DMS 273 (cell line): Measurements from ENCODE around the gene DCLK3.
A peak's percentile ranks its signal among the peaks of the same experiment; 100 is the strongest.

ENCODE experiments used
- DNase-seq: peaks from one replicate; lab custom pipeline; 2025; ENCODE audit not compliant: unreplicated experiment; lab: John Stamatoyannopoulos, UW

DCLK3 gene

GRCh38 chr3:36769926-36770325, 5.6 kb upstream of the DCLK3 start:
- DNase-seq: no peak

GRCh38 chr3:36765104-36765503, 751 bp upstream of the DCLK3 start:
- peak; percentile 4 for DNase-seq

DNA sequence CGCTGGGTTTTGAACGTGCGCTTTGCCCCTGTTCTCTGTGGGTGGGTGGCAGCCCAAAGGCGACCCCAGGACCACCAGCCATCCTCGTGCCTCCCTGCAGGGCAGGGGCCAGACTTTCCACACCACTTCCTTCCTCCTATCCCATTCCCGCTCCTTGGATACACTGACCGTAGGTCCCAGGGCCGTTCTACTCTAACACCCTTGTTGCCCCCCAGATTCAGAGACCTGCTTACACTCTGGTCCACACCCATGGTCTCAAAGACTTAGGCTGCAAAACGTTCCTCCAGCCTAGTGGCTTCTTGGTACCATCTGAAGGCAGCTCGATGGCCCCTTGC, 318 bp upstream of the DCLK3 start:
- no peak for DNase-seq

DNA sequence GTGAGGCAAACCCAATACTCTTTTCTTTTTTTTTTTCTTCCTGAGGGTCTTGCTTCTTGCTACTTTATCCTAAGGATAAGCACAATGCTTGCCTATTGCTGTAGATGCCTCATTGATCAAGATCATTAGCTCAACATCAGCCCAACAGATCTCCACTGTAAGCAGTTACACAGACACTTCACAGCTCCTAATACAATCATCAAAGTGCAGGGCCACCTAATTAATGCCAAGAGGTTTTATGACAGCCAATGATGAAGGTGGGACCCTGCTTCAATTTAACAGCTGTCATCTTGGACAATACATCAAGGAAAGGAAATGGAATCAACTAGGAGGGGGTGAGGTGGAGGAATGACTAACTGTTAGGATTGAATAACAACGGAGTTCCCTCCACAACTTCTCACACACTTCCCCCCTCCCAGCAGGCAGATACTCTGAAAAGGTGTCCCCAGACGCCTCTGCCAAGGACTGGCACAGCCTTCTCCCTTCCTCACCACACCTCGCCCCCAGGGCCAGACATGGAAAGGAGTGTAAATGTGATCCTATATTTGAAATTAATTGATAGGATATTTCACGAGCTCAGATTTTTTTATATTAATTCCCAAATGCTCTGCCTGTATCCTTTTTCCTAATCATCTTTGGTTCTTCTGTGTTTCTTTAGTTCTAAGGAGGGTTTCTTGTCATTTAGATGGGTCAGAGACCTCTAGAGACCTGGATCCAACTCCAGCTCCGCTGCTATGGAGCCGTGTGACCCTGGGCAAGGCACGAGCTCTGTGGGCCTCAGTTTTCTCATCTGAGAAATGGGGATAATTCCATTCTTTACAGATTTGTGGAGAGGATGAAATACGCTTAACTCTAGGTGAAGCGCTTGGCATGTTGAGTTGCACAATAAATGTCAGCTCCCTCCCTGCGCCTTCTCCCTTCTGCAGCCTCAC, 1.2 kb downstream of the DCLK3 start:
- DNase-seq: peak; percentile 31

DNA sequence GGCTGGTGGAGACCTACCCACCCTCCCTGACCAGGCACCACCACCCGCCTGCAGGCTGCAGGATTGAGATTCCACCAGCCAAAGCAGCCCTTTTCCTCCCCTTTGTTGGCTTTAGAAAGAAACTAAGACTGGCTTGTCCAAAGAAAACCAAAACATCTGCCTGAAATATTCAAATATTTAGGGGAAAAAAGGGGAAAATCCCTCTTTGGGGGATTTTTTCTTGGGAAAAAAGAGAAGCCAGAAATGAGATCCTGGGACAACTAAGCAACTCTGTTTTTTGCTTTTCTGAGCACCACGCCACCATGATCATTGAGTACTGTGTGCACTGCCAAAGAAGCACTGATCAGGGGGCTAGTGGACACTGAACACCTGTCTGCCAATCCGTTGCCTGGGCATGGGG, 2.6 kb downstream of the DCLK3 start:
- no peak for DNase-seq

DNA sequence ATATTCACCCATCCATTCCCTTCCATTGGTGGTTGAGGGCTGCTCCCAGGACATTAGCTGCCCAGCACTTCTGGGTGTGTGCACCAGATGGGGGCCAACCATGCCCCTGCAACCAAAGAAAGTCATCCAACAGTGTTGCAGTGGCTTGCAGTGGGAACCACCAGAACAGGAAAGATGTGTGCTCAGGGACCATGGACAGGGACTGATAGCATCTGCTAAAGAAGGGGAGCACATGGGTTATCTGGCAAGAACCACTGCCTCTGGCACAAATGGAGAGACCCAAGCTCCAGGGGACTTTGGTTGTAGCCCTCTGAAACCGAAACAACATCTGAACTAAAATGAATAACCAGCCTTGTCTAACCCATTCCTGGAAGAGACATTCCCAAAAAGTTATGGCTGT, 8.1 kb downstream of the DCLK3 start:
- DNase-seq: no peak

GRCh38 chr3:36751326-36751725, 13.0 kb downstream of the DCLK3 start:
- DNase-seq: peak; percentile 37

DNA sequence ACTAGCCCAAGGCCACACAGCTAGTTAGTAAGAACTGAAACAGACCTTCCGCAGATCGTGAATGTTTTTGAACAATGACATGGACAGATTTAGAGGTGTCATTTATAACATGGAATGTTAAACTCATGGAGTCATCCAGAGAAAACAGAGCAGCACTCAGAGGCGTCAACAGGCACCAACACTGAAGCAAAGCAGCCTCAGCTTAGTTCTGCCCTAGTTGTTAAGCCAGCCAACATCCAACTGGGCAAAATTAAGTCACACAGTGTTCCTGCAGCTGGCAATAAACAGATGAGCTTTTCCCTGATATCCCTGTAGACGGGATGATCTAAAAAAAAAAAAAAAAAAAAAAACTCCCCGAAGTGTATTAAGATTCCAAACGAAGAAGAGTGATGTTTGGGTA, 13.6 kb downstream of the DCLK3 start:
- DNase-seq: no peak

DNA sequence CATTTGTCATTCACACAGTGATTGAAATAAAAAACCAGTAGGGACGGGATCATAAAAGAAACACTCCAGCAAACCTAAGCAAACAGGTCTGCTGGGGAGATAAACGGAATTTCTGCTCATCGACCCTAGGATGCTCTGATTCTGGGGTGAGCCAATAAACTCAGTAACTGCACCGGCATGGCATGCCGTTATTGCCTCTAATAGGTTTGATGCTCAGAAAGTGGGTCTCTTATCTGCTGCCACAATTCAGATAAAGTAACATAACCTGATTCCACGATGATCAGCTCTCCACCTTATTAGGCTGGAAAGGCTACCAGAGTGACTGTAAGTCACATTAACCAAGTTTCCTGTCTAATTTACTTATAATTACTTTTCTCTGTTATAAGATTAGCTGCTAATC, 19.6 kb downstream of the DCLK3 start:
- peak; percentile 11 for DNase-seq

- peak; percentile 73 for DNase-seq
Measured at GRCh38 chr3:36743826-36744225, 20.5 kb downstream of the DCLK3 start.

GRCh38 chr3:36741285-36741684, 23.1 kb downstream of the DCLK3 start:
- DNase-seq: peak; percentile 62

GRCh38 chr3:36740787-36741186, 23.6 kb downstream of the DCLK3 start:
- DNase-seq: peak; percentile 33

DNA sequence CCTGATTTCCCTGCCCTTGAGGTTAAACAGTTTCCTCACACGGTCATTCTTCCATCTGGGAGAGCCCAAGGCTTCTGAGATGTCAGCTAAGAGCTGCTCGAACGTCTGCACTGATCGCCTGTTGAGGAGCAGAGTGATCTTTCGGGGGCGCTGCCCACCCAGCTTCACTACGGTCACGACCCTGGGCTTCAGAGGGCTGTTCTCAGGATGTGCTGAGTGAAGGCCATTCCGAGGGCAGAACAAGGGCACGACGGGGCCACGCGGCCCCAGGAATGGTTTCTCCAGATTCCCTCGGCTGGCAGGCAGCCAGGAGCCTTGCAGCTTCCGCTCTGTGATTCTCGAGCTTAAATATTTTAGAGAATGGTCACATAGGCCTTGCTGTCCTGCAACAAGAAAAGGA, 25.7 kb downstream of the DCLK3 start:
- DNase-seq: no peak

DNA sequence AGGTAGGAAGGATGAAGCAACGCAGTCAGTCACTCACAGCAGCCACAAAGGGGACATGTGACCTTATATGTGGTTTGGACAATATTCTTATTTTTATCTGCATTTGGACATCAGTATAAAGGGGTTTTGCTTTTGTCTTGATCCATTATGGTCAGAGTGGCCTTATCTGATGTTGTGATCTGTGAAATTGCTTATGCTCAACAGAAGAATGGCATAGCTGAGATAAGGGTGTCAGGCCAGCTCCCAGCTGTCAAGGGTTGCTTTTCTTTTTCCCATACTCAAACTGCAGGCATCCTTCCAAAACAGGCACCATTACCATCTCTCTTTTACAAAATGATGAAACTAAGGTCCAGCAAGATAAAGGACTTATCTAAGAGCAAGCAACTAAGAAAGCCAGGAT, 28.1 kb downstream of the DCLK3 start:
- peak; percentile 29 for DNase-seq

DNA sequence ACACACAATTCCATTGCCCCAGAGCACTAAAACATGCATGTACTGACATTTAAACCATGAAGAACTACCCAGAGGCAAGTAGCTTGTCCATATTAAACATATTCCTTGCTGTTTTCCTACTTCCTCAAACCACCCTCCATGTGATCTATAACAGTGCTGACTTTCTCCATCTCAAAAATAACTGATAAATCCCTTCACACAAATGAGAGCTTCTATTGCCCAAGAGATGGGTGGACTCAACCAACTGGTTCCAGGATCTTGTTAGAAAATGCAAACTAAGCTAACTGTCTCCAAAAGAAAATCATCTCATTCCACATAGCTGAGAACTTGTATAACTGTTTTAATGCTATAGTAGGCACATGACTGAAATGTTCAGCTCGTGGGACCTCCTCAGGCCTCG, 29.6 kb downstream of the DCLK3 start:
- no peak for DNase-seq

DNA sequence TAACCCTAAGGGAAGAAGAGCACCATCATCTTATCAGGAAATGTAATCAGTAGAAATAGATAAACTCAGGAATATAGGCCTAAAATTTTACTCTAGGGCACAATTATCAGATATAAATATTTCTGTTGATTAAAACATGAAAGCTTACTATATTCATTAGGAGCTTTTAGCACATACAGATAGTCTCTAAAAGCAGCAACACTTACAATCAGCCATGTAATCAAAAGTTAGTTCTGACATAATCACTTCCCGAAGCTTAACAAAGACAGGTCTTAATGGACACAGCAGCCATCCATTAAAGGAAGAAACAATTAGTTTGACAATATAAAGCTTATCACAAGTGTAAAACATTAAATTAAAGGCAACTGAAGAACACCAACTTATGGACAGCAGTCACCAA, 30.6 kb downstream of the DCLK3 start:
- no peak for DNase-seq

GRCh38 chr3:36733162-36733696, 31.1 kb downstream of the DCLK3 start:
- no peak for DNase-seq

DNA sequence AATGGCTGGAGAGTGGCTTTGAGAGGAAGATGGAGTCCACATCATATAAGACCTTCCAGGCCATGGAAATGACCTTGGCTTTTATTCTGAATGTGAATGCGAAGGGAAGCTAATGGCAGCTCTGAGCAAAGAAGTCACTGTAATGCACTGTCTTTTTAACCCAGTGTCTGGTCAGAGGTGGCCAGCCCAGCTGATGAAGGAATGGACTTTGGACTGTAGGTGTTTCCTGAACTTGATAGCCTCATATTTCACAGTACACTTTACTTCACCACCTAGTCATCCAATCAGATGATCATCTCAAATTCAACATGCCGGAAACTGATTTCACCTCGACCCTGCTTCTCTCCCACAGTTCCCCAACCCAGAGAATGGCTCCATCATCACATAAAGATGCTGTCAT, 33.4 kb downstream of the DCLK3 start:
- no peak for DNase-seq

DNA sequence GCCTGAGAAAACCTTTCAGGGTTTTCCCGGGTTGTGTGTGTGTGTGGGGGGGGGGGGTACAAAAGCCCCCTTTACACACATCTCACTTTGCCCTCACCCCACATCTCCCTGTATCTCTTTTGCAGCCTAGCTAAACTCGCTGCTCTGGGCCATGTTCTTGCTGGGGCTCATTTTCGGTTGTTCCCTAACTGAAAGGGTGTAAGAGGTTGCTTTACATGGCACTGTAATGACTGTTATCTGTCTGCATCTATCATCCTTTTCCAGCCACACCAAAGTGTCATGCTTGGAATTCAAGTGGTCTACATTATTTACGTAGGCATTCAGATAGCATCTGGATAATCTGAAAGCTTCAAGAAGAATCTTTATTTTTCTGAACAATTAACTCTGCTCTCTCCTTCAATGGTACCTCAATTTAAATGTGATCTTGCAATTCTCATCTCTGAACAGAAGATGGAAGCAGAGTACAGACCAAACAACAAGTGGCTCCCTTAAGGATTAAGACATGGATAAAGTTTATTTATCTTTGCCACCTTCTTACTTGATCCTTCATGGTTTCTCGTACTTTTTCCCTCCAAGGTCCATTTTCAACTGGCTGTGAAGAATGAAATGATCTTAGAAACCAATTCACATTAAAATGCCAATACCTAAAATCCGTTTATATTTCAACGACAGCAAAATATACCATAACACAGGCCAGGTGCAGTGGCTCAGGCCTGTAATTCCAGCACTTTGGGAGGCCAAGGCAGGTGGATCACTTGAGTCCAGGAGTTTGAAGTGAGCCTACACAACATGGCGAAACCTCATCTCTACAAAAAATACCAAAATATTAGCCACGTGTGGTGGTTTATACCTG, 34.9 kb downstream of the DCLK3 start:
- peak; percentile 58 for DNase-seq

DNA sequence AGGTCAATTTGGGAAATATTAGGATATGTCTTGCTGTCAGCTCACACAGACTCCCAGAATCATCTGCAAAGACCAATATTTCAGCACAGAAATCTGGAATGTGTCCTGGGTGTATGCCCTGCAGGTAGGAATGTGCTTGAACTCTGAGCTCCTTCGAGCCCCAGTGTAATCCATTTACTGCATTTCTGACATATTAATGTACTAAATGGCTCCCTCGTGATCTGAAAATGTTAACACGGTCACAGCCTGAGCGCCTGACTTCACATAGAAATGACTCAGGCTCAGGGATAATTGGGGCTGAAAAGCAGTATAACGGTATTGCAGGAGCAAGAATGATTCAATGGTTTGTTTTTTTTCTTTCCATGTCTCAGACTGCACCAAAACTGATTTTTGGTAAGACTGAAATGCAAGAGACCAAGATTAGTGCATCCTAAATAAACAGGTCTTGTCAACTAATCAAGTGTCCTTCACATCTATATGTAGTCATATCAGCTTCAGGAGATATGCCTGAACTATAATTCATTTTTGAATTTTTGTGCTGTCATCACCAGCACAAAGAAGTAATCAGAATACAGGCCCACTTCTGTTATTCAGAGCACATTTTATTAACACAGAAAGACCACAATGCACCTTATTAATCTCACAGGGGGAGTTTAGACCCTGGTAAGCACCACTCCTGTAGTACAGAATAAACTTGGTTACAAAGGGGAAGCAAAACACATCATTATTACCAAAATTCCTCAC, 49.8 kb downstream of the DCLK3 start:
- no peak for DNase-seq

GRCh38 chr3:36713904-36714303, 50.4 kb downstream of the DCLK3 start:
- DNase-seq: no peak
